H9 (cell line): ENCODE results near the gene NAA15. TPM values are rescaled to one million over a fixed set of nuclear protein-coding genes. Genes with fewer than 3 reads are reported as not detected.

Experiments used
- DNase-seq: peaks from one replicate; pipeline ENCODE4 v3.0.0-alpha.2; 2017
- H2AFZ ChIP-seq: one replicate; pipeline ENCODE4 v1.6.1; 2013; ENCODE audit warnings: mild to moderate bottlenecking, low read length, control low read depth, moderate library complexity
- H2AK5ac ChIP-seq: 2 replicates; pipeline ENCODE4 v1.6.1; 2013; ENCODE audit warnings: low read length, control low read depth, mixed read lengths; ENCODE audit not compliant: insufficient read length
- H2BK120ac ChIP-seq: one replicate; pipeline ENCODE4 v1.6.1; 2013; ENCODE audit warnings: low read depth, mild to moderate bottlenecking, low read length, control low read depth, inconsistent platforms; ENCODE audit not compliant: poor library complexity, severe bottlenecking
- H2BK12ac ChIP-seq: 2 replicates; pipeline ENCODE4 v1.6.1; 2013; ENCODE audit warnings: low read length, control low read depth, mixed read lengths, low read depth; ENCODE audit not compliant: insufficient read length
- H2BK15ac ChIP-seq: 2 replicates; pipeline ENCODE4 v1.6.1; 2013; ENCODE audit warnings: low read depth, low read length, control low read depth
- H2BK20ac ChIP-seq: one replicate; pipeline ENCODE4 v1.6.1; 2013; ENCODE audit warnings: low read depth, mild to moderate bottlenecking, low read length, control low read depth, inconsistent platforms; ENCODE audit not compliant: poor library complexity, severe bottlenecking
- H2BK5ac ChIP-seq: 2 replicates; pipeline ENCODE4 v1.6.1; 2013; ENCODE audit warnings: low read length, control low read depth, mixed read lengths; ENCODE audit not compliant: insufficient read length
- H3K14ac ChIP-seq: 2 replicates; pipeline ENCODE4 v1.6.1; 2013; ENCODE audit warnings: low read length, control low read depth; ENCODE audit not compliant: insufficient read depth
- H3K18ac ChIP-seq: 2 replicates; pipeline ENCODE4 v1.6.1; 2013; ENCODE audit warnings: low read depth, mild to moderate bottlenecking, mixed read lengths, low read length, control low read depth; ENCODE audit not compliant: insufficient read length
- H3K23ac ChIP-seq: 2 replicates; pipeline ENCODE4 v1.6.1; 2013; ENCODE audit warnings: low read length, control low read depth, mixed read lengths, low read depth; ENCODE audit not compliant: insufficient read length
- H3K23me2 ChIP-seq: 2 replicates; pipeline ENCODE4 v1.6.1; 2013; ENCODE audit warnings: low read depth, mild to moderate bottlenecking, mixed read lengths, low read length, control low read depth; ENCODE audit not compliant: insufficient read length, poor library complexity, severe bottlenecking
- H3K27ac ChIP-seq: 2 replicates; pipeline ENCODE4 v1.5.1; 2013; ENCODE audit warnings: low read length, control low read depth, mixed read lengths, low read depth; ENCODE audit not compliant: insufficient read length
- H3K27me3 ChIP-seq: 2 replicates; pipeline ENCODE4 v1.6.1; 2013; ENCODE audit warnings: low read length, control low read depth, inconsistent platforms; ENCODE audit not compliant: insufficient read depth
- H3K4ac ChIP-seq: 2 replicates; pipeline ENCODE4 v1.6.1; 2013; ENCODE audit warnings: low read depth, mild to moderate bottlenecking, control low read depth, inconsistent platforms, low read length, moderate library complexity
- H3K4me1 ChIP-seq: 2 replicates; pipeline ENCODE4 v1.6.1; 2013; ENCODE audit warnings: low read length, control low read depth, inconsistent platforms; ENCODE audit not compliant: insufficient read depth
- H3K4me2 ChIP-seq: 2 replicates; pipeline ENCODE4 v1.6.1; 2013; ENCODE audit warnings: low read length, control low read depth, mixed read lengths; ENCODE audit not compliant: insufficient read length, insufficient read depth
- H3K56ac ChIP-seq: 2 replicates; pipeline ENCODE4 v1.6.1; 2013; ENCODE audit warnings: low read depth, mild to moderate bottlenecking, mixed read lengths, low read length, control low read depth; ENCODE audit not compliant: insufficient read length
- H3K79me1 ChIP-seq: 2 replicates; pipeline ENCODE4 v1.6.1; 2013; ENCODE audit warnings: low read depth, mild to moderate bottlenecking, moderate library complexity, low read length, control low read depth, inconsistent platforms; ENCODE audit not compliant: insufficient read depth, poor library complexity, severe bottlenecking
- H3K79me2 ChIP-seq: 2 replicates; pipeline ENCODE4 v1.6.1; 2013; ENCODE audit warnings: low read length, control low read depth, inconsistent platforms; ENCODE audit not compliant: insufficient read depth
- H3K9ac ChIP-seq: 2 replicates; pipeline ENCODE4 v1.6.1; 2013; ENCODE audit warnings: low read length, control low read depth, mixed read lengths; ENCODE audit not compliant: insufficient read length; ENCODE audit errors: extremely low read depth
- H3K9me3 ChIP-seq: one replicate; pipeline ENCODE4 v1.6.1; 2013; ENCODE audit warnings: low read depth, low read length, inconsistent platforms; ENCODE audit not compliant: control insufficient read depth
- H3T11ph ChIP-seq: one replicate; pipeline ENCODE4 v1.6.1; 2013; ENCODE audit warnings: mild to moderate bottlenecking, low read length, control low read depth, inconsistent platforms
- H4K20me1 ChIP-seq: one replicate; pipeline ENCODE4 v1.6.1; 2013; ENCODE audit not compliant: control insufficient read depth, insufficient read length, insufficient read depth
- H4K5ac ChIP-seq: 2 replicates; pipeline ENCODE4 v1.6.1; 2013; ENCODE audit warnings: low read depth, mild to moderate bottlenecking, mixed read lengths, low read length, control low read depth; ENCODE audit not compliant: insufficient read length
- H4K8ac ChIP-seq: replicated peaks from 2 replicates; pipeline ENCODE4 v1.6.1; 2013; ENCODE audit warnings: low read length, control low read depth, mixed read lengths, low read depth; ENCODE audit not compliant: insufficient read length
- H4K91ac ChIP-seq: 2 replicates; pipeline ENCODE4 v1.6.1; 2013; ENCODE audit warnings: low read depth, mild to moderate bottlenecking, moderate library complexity, mixed read lengths, low read length, control low read depth; ENCODE audit not compliant: insufficient read length
- H3K27ac Mint-ChIP-seq, 3 experiments: 2 replicates in 2 of 3; 3 replicates in 1 of 3; pipeline ENCODE4 v1.8.0; 2020 to 2021; ENCODE audit warnings: mixed read lengths in 3 of 3, mild to moderate bottlenecking in 1 of 3, moderate library complexity in 1 of 3
- H3K27me3 Mint-ChIP-seq: 2 replicates; pipeline ENCODE4 v1.8.0; 2021; ENCODE audit warnings: low read depth, mild to moderate bottlenecking, moderate library complexity, mixed read lengths
- H3K36me3 Mint-ChIP-seq, 3 experiments: 2 replicates in 2 of 3; 3 replicates in 1 of 3; pipeline ENCODE4 v1.8.0; 2020 to 2021; ENCODE audit warnings: low read depth in 3 of 3, mixed read lengths in 3 of 3; ENCODE audit not compliant: insufficient read depth in 1 of 3
- H3K4me1 Mint-ChIP-seq, 2 experiments: 2 replicates each; pipeline ENCODE4 v1.8.0; 2020; ENCODE audit warnings: mixed read lengths in 2 of 2
- H3K4me3 Mint-ChIP-seq, 2 experiments: 2 replicates in 1 of 2; 3 replicates in 1 of 2; pipeline ENCODE4 v1.8.0; 2020 to 2021; ENCODE audit warnings: mild to moderate bottlenecking in 2 of 2, mixed read lengths in 2 of 2, moderate library complexity in 1 of 2
- H3K9me3 Mint-ChIP-seq, 2 experiments: 2 replicates in 1 of 2; 3 replicates in 1 of 2; pipeline ENCODE4 v1.8.0; 2020; ENCODE audit warnings: mild to moderate bottlenecking in 2 of 2, mixed read lengths in 2 of 2, moderate library complexity in 1 of 2
- CTCF ChIP-seq: fragments of 200-600 bp; sonication (generic); conservative IDR thresholded peaks from 3 replicates; pipeline ENCODE4 v1.8.0; 2021; ENCODE audit warnings: antibody characterized with exemption, mild to moderate bottlenecking
- WGBS: extraction: QIAGEN DNeasy Blood & Tissue Kit; methylation state at CpG from one replicate; pipeline ENCODE4 v1.1.7; 2013; ENCODE audit warnings: missing lambda C conversion rate, low lambda C conversion rate, mixed read lengths; ENCODE audit not compliant: insufficient read length; ENCODE audit errors: extremely low coverage; 5-methylcytosine and 5-hydroxymethylcytosine counted together
- total RNA-seq: library from RNA; stranded (reverse); gene quantifications from 2 replicates; pipeline ENCODE4 v1.2.1, GENCODE V29; 2021

NAA15 gene
- total RNA-seq, 1 experiment from 2014 or later: 115 TPM

DNA sequence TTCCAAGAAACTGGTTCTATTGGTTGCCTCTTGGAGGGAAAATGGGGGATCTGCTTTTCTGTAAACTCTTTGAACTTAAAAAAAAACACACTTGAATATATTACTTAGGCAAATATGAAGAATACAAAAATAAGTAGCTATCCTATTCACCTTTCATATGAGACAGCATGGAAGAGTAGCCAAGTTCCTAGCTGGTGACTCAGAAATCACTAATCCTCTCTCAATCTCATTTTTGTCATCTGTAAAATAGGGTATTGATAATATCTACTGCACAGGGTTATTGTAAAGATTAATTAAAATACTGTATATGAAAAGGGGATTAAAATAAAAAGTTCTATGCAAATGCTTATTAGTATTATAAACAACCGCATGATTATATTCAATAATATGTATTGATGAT is 34.0 kb upstream of the NAA15 start:
- H3K79me1 ChIP-seq: no peaks in the 10 kb centered on the region
- no peak overlapping the region for H3K27ac Mint-ChIP-seq
- no peak overlapping the region for H3K18ac ChIP-seq
- no peak overlapping the region for H3K4me2 ChIP-seq
- no peaks in the 10 kb centered on the region for H3K23me2 ChIP-seq
- no peak overlapping the region for H2BK15ac ChIP-seq
- no peak overlapping the region for H3K4me3 Mint-ChIP-seq
- no peak for DNase-seq
- H2BK120ac ChIP-seq: no peak overlapping the region
- no peak overlapping the region for H3K23ac ChIP-seq
- H3K27me3 Mint-ChIP-seq: no peaks in the 10 kb centered on the region
- H3K27ac ChIP-seq: no peak overlapping the region
- no peak overlapping the region for H4K5ac ChIP-seq
- H3K27me3 ChIP-seq: no peaks in the 10 kb centered on the region
- H2BK20ac ChIP-seq: no peak overlapping the region
- H3K79me2 ChIP-seq: no peaks in the 10 kb centered on the region
- H3K9me3 Mint-ChIP-seq: no peaks in the 10 kb centered on the region
- TF ChIP-seq CTCF: no peak
- no peak overlapping the region for H3K56ac ChIP-seq
- no peak overlapping the region for H2AFZ ChIP-seq
- peaks cover 19 to 23% of the 10 kb centered on the region in 2 experiments for H3K4me1 Mint-ChIP-seq
- H3K4me1 ChIP-seq: no peaks in the 10 kb centered on the region; the same call in 1 of the 2 replicates
- no peaks in the 10 kb centered on the region for H4K20me1 ChIP-seq
- no peak overlapping the region for H3K14ac ChIP-seq
- no peak overlapping the region for H4K8ac ChIP-seq
- H3T11ph ChIP-seq: no peak overlapping the region
- no CpG with 5 or more reads among the region's 1 CpG for WGBS
- no peaks in the 10 kb centered on the region for H3K36me3 Mint-ChIP-seq
- H3K9me3 ChIP-seq: no peaks in the 10 kb centered on the region
- no peak overlapping the region for H2BK5ac ChIP-seq
- H3K9ac ChIP-seq: no peak overlapping the region
- no peak overlapping the region for H2BK12ac ChIP-seq
- H4K91ac ChIP-seq: no peak overlapping the region
- no peak overlapping the region for H2AK5ac ChIP-seq
- no peak overlapping the region for H3K4ac ChIP-seq
